HepG2 (cell line): Measurements from ENCODE around the gene FAM174C. TPM values are rescaled to one million over a fixed set of nuclear protein-coding genes. Genes with fewer than 3 reads are reported as not detected.
A peak's percentile ranks its signal among the peaks of the same experiment; 100 is the strongest.

ENCODE experiments used
- ARNT2 ChIP-seq: sonication (generic); formaldehyde crosslinking; IDR thresholded peaks from 2 replicates; pipeline ENCODE4 v1.8.0; 2022; ENCODE audit warnings: mild to moderate bottlenecking, low read depth, missing genetic modification reagents, moderate library complexity
- BCL6 ChIP-seq: IDR thresholded peaks from 2 replicates; pipeline ENCODE4 v1.6.1; 2016; ENCODE audit warnings: missing genetic modification reagents, missing compliant biosample characterization
- CENPT ChIP-seq: sonication (generic); formaldehyde crosslinking; IDR thresholded peaks from 2 replicates; pipeline ENCODE4 v1.8.0; 2022; ENCODE audit warnings: low read depth, mild to moderate bottlenecking, moderate library complexity, missing genetic modification reagents
- ELF4 ChIP-seq: sonication (generic); formaldehyde crosslinking; IDR thresholded peaks from 2 replicates; pipeline ENCODE4 v1.5.0; 2020; ENCODE audit warnings: missing genetic modification reagents, mild to moderate bottlenecking, moderate library complexity, borderline replicate concordance
- IKZF4 ChIP-seq: sonication (generic); formaldehyde crosslinking; IDR thresholded peaks from 2 replicates; pipeline ENCODE4 v1.5.1; 2020; ENCODE audit warnings: borderline replicate concordance, mild to moderate bottlenecking, low read depth, missing genetic modification reagents; ENCODE audit errors: not compliant biosample characterization
- MTA3 ChIP-seq: sonication (generic); formaldehyde crosslinking; IDR thresholded peaks from 2 replicates; pipeline ENCODE4 v1.4.0; 2020; ENCODE audit warnings: missing genetic modification reagents
- NFE2 ChIP-seq: sonication (generic); formaldehyde crosslinking; IDR thresholded peaks from 2 replicates; pipeline ENCODE4 v1.4.0; 2020; ENCODE audit warnings: missing genetic modification reagents
- NFIC ChIP-seq: IDR thresholded peaks from 2 replicates; pipeline ENCODE4 v1.6.1; 2012; ENCODE audit warnings: mild to moderate bottlenecking, low read length, inconsistent platforms
- SMAD3 ChIP-seq: sonication (generic); formaldehyde crosslinking; IDR thresholded peaks from 2 replicates; pipeline ENCODE4 v1.4.0; 2020; ENCODE audit warnings: missing genetic modification reagents
- SOX5 ChIP-seq: IDR thresholded peaks from 2 replicates; pipeline ENCODE4 v1.6.1; 2016; ENCODE audit warnings: borderline replicate concordance
- SOX6 ChIP-seq, 2 experiments: fragments of 450-650 bp in 1 of 2; sonication (generic) in 1 of 2; formaldehyde crosslinking in 1 of 2; IDR thresholded peaks; 2 replicates each; pipeline versions ENCODE4 v1.4.0 to v1.6.1; 2017 to 2020; ENCODE audit warnings: antibody characterized with exemption in 1 of 2, mild to moderate bottlenecking in 1 of 2, missing genetic modification reagents in 1 of 2
- THYN1 ChIP-seq: sonication (generic); formaldehyde crosslinking; IDR thresholded peaks from 2 replicates; pipeline ENCODE4 v1.8.1; 2023; ENCODE audit warnings: low read depth, mild to moderate bottlenecking, moderate library complexity, missing genetic modification reagents, borderline replicate concordance
- U2AF1 ChIP-seq: fragments of 200-400 bp; formaldehyde crosslinking; optimal IDR thresholded peaks from 2 replicates; pipeline ENCODE3; 2017; ENCODE audit warnings: mild to moderate bottlenecking, low read depth, low read length
- ZFP1 ChIP-seq: IDR thresholded peaks from 2 replicates; pipeline ENCODE4 v1.6.1; 2016
- ZFP36 ChIP-seq: fragments of 150-350 bp; IDR thresholded peaks from 2 replicates; pipeline ENCODE4 v1.6.1; 2018; ENCODE audit warnings: borderline replicate concordance, low read length, low read depth; ENCODE audit not compliant: partially characterized antibody
- ZNF232 ChIP-seq: sonication (generic); formaldehyde crosslinking; IDR thresholded peaks from 2 replicates; pipeline ENCODE4 v1.4.0; 2020; ENCODE audit warnings: missing genetic modification reagents, borderline replicate concordance
- ZNF234 ChIP-seq: sonication (generic); formaldehyde crosslinking; conservative IDR thresholded peaks from 2 replicates; pipeline ENCODE4 v1.5.1; 2020; ENCODE audit warnings: mild to moderate bottlenecking, missing genetic modification reagents
- ZNF264 ChIP-seq: sonication (generic); formaldehyde crosslinking; IDR thresholded peaks from 2 replicates; pipeline ENCODE4 v1.4.0; 2020; ENCODE audit warnings: missing genetic modification reagents
- ZNF34 ChIP-seq: sonication (generic); formaldehyde crosslinking; IDR thresholded peaks from 2 replicates; pipeline ENCODE4 v1.4.0; 2020; ENCODE audit warnings: mild to moderate bottlenecking, missing genetic modification reagents, borderline replicate concordance
- ZNF343 ChIP-seq: sonication (generic); formaldehyde crosslinking; IDR thresholded peaks from 2 replicates; pipeline ENCODE4 v1.4.0; 2020; ENCODE audit warnings: mild to moderate bottlenecking, missing genetic modification reagents
- ZNF549 ChIP-seq: sonication (generic); formaldehyde crosslinking; IDR thresholded peaks from 2 replicates; pipeline ENCODE4 v1.5.0; 2020; ENCODE audit warnings: missing genetic modification reagents
- ZNF567 ChIP-seq: sonication (generic); formaldehyde crosslinking; IDR thresholded peaks from 2 replicates; pipeline ENCODE4 v1.8.1; 2023; ENCODE audit warnings: mild to moderate bottlenecking, missing genetic modification reagents, borderline replicate concordance
- ZNF607 ChIP-seq: sonication (generic); formaldehyde crosslinking; IDR thresholded peaks from 2 replicates; pipeline ENCODE4 v1.5.1; 2020; ENCODE audit warnings: missing genetic modification reagents, mild to moderate bottlenecking, borderline replicate concordance
- ZNF7 ChIP-seq: IDR thresholded peaks from 2 replicates; pipeline ENCODE4 v1.6.1; 2016; ENCODE audit warnings: missing biosample characterization, missing genetic modification reagents
- ZNF792 ChIP-seq: IDR thresholded peaks from 2 replicates; pipeline ENCODE4 v1.6.1; 2016
- ZNF83 ChIP-seq: sonication (generic); formaldehyde crosslinking; IDR thresholded peaks from 2 replicates; pipeline ENCODE4 v1.4.0; 2020; ENCODE audit warnings: missing genetic modification reagents, mild to moderate bottlenecking, borderline replicate concordance
- polyA plus RNA-seq, 8 experiments: library from polyadenylated mRNA; depleted of rRNA in 3 of 8; stranded (reverse) in 7 of 8; unstranded in 1 of 8; fragments of >200 nt; fragmentation: Illumina TruSeq in 4 of 8; extraction: Trizol in 4 of 8; gene quantifications; 2 replicates each; pipeline versions ENCODE4 v1.2.1 to v1.2.3, GENCODE V29; 2011 to 2016; ENCODE audit warnings: low read depth in 4 of 8, missing spikeins in 1 of 8, mixed read lengths in 1 of 8; ENCODE audit not compliant: insufficient read depth in 1 of 8
- total RNA-seq, 5 experiments: library from RNA; depleted of rRNA; stranded (reverse); fragments of >200 nt; fragmentation: Illumina TruSeq; extraction: Trizol; gene quantifications; 2 replicates each; pipeline ENCODE4 v1.2.3, GENCODE V29; 2016; ENCODE audit warnings: low read depth in 1 of 5
- TF ChIP-seq, protein P1 (sequence below): fragments of 450-650 bp; IDR thresholded peaks from 2 replicates; pipeline ENCODE4 v1.6.1; 2016
- TF ChIP-seq, protein P2 (sequence below): sonication (generic); formaldehyde crosslinking; IDR thresholded peaks from 2 replicates; pipeline ENCODE4 v1.4.0; 2020; ENCODE audit warnings: mild to moderate bottlenecking, missing genetic modification reagents, borderline replicate concordance

FAM174C gene
- total and polyA plus RNA-seq, 2 of the 13 experiments (the other 11 are each of a cell fraction or from before 2014, with no cell fraction given): 19.5 to 31.3 TPM

GRCh38 chr19:1266129-1266915 lies 9.0 kb upstream of the FAM174C start (continued):
- TF ChIP-seq ZFP1 (CRISPR knock-in tag): no peak
- no peak for TF ChIP-seq NFIC
- peak; percentile 62; the same call in 1 of the 2 replicates for TF ChIP-seq ELF4
- TF ChIP-seq ZNF234 (CRISPR knock-in tag): no peak
- no peak for TF ChIP-seq NFE2 (CRISPR knock-in tag)
- no peak for TF ChIP-seq ZNF567
- no peak for TF ChIP-seq THYN1 (CRISPR knock-in tag)
- 0 out of 2 replicates have a peak, but pooled peaks have one; percentile 11 for TF ChIP-seq ARNT2 (CRISPR knock-in tag)
- TF ChIP-seq, protein P1, sequence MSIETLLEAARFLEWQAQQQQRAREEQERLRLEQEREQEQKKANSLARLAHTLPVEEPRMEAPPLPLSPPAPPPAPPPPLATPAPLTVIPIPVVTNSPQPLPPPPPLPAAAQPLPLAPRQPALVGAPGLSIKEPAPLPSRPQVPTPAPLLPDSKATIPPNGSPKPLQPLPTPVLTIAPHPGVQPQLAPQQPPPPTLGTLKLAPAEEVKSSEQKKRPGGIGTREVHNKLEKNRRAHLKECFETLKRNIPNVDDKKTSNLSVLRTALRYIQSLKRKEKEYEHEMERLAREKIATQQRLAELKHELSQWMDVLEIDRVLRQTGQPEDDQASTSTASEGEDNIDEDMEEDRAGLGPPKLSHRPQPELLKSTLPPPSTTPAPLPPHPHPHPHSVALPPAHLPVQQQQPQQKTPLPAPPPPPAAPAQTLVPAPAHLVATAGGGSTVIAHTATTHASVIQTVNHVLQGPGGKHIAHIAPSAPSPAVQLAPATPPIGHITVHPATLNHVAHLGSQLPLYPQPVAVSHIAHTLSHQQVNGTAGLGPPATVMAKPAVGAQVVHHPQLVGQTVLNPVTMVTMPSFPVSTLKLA: peak; percentile 12; the same call in 1 of the 2 replicates
- TF ChIP-seq MTA3 (CRISPR knock-in tag): no peak
- TF ChIP-seq CENPT: no peak
- no peak for TF ChIP-seq IKZF4 (CRISPR knock-in tag)
- peak; percentile 71 for TF ChIP-seq BCL6 (CRISPR knock-in tag)
- TF ChIP-seq ZNF343: no peak
- TF ChIP-seq ZNF7: no peak
- TF ChIP-seq, protein P2, sequence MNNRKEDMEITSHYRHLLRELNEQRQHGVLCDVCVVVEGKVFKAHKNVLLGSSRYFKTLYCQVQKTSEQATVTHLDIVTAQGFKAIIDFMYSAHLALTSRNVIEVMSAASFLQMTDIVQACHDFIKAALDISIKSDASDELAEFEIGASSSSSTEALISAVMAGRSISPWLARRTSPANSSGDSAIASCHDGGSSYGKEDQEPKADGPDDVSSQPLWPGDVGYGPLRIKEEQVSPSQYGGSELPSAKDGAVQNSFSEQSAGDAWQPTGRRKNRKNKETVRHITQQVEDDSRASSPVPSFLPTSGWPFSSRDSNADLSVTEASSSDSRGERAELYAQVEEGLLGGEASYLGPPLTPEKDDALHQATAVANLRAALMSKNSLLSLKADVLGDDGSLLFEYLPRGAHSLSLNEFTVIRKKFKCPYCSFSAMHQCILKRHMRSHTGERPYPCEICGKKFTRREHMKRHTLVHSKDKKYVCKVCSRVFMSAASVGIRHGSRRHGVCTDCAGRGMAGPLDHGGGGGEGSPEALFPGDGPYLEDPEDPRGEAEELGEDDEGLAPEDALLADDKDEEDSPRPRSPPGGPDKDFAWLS: peak; percentile 79; the same call in 1 of the 2 replicates
- 0 out of 2 replicates have a peak, but pooled peaks have one; percentile 28 for TF ChIP-seq ZNF792 (CRISPR knock-in tag)
- TF ChIP-seq ZNF232 (CRISPR knock-in tag): no peak
- no peak for TF ChIP-seq ZNF549 (CRISPR knock-in tag)
- no peak for TF ChIP-seq SMAD3 (CRISPR knock-in tag)
- TF ChIP-seq ZNF607: peak; percentile 69; the same call in 1 of the 2 replicates
- TF ChIP-seq SOX6 (IDR thresholded peaks at IDR 0.05): no peak
- TF ChIP-seq SOX6 (CRISPR knock-in tag; IDR thresholded peaks at IDR 0.05): peak; percentile 68
- no peak for TF ChIP-seq ZNF83
- 0 out of 2 replicates have a peak, but pooled peaks have one; percentile 43 for TF ChIP-seq SOX5 (CRISPR knock-in tag)
- TF ChIP-seq ZFP36: no peak
- TF ChIP-seq ZNF264 (CRISPR knock-in tag): no peak
- TF ChIP-seq ZNF34 (CRISPR knock-in tag): 0 out of 2 replicates have a peak, but pooled peaks have one; percentile 51
- TF ChIP-seq U2AF1: no peak
